Mesenchymal stem cell (in vitro differentiated cells and primary cell): ENCODE results near the gene ETV6.

Experiments used
- DNase-seq: peaks from one replicate; pipeline ENCODE4 v3.0.0-alpha.2; 2013
- H2AFZ ChIP-seq: one replicate; pipeline ENCODE4 v1.6.1; 2013; ENCODE audit warnings: low read depth, mild to moderate bottlenecking, control low read depth, inconsistent platforms, low read length, moderate library complexity
- H2AK5ac ChIP-seq: 2 replicates; pipeline ENCODE4 v1.6.1; 2013; ENCODE audit warnings: low read length, moderate library complexity, mild to moderate bottlenecking, inconsistent platforms; ENCODE audit not compliant: severe bottlenecking
- H2BK120ac ChIP-seq: one replicate; pipeline ENCODE4 v1.6.1; 2013; ENCODE audit warnings: low read depth, mild to moderate bottlenecking, inconsistent platforms, low read length, moderate library complexity
- H2BK12ac ChIP-seq, 2 experiments: one replicate each; pipeline ENCODE4 v1.6.1; 2013; ENCODE audit warnings: inconsistent platforms in 2 of 2, low read length in 2 of 2, mild to moderate bottlenecking in 2 of 2, moderate library complexity in 2 of 2, control low read depth in 1 of 2
- H2BK15ac ChIP-seq: one replicate; pipeline ENCODE4 v1.6.1; 2013; ENCODE audit warnings: mild to moderate bottlenecking, low read depth, inconsistent platforms; ENCODE audit not compliant: poor library complexity, severe bottlenecking
- H2BK5ac ChIP-seq: 2 replicates; pipeline ENCODE4 v1.6.1; 2013; ENCODE audit warnings: low read depth, mild to moderate bottlenecking, low read length, control low read depth, inconsistent platforms; ENCODE audit not compliant: poor library complexity, severe bottlenecking
- H3K14ac ChIP-seq, 2 experiments: one replicate each; pipeline ENCODE4 v1.6.1; 2013; ENCODE audit warnings: inconsistent platforms in 2 of 2, low read length in 2 of 2, control low read depth in 1 of 2, mild to moderate bottlenecking in 1 of 2, moderate library complexity in 1 of 2
- H3K18ac ChIP-seq, 2 experiments: one replicate each; pipeline ENCODE4 v1.6.1; 2013; ENCODE audit warnings: inconsistent platforms in 2 of 2, low read length in 2 of 2, control low read depth in 1 of 2, low read depth in 1 of 2, mild to moderate bottlenecking in 1 of 2
- H3K23ac ChIP-seq, 2 experiments: one replicate each; pipeline ENCODE4 v1.6.1; 2013; ENCODE audit warnings: inconsistent platforms in 2 of 2, low read length in 2 of 2, mild to moderate bottlenecking in 2 of 2, moderate library complexity in 2 of 2, control low read depth in 1 of 2
- H3K27ac ChIP-seq: 2 replicates; pipeline ENCODE4 v1.5.1; 2013; ENCODE audit warnings: mild to moderate bottlenecking, moderate library complexity, low read length, control low read depth, inconsistent platforms; ENCODE audit not compliant: poor library complexity, severe bottlenecking
- H3K27me3 ChIP-seq, 2 experiments: 2 replicates each; pipeline versions ENCODE4 v1.6.1 to v1.7.0; 2013; ENCODE audit warnings: low read length in 2 of 2, mild to moderate bottlenecking in 2 of 2, moderate library complexity in 2 of 2, control low read depth in 1 of 2, inconsistent platforms in 1 of 2; ENCODE audit not compliant: control insufficient read depth in 1 of 2, insufficient read depth in 1 of 2
- H3K36me3 ChIP-seq, 2 experiments: 2 replicates each; pipeline versions ENCODE4 v1.6.1 to v1.7.0; 2013; ENCODE audit warnings: low read length in 2 of 2, control low read depth in 1 of 2, inconsistent platforms in 1 of 2, low read depth in 1 of 2, mild to moderate bottlenecking in 1 of 2; ENCODE audit not compliant: insufficient read depth in 2 of 2, control insufficient read depth in 1 of 2
- H3K4ac ChIP-seq, 2 experiments: one replicate each; pipeline ENCODE4 v1.6.1; 2013; ENCODE audit warnings: inconsistent platforms in 2 of 2, low read length in 2 of 2, mild to moderate bottlenecking in 2 of 2, moderate library complexity in 2 of 2, control low read depth in 1 of 2, low read depth in 1 of 2
- H3K4me1 ChIP-seq: 2 replicates; pipeline ENCODE4 v1.6.1; 2013; ENCODE audit warnings: low read depth, low read length, control low read depth; ENCODE audit not compliant: control insufficient read depth, insufficient read depth
- H3K4me2 ChIP-seq: 2 replicates; pipeline ENCODE4 v1.6.1; 2013; ENCODE audit warnings: low read length, mild to moderate bottlenecking, inconsistent platforms; ENCODE audit not compliant: poor library complexity, severe bottlenecking
- H3K4me3 ChIP-seq, 2 experiments: 2 replicates each; pipeline versions ENCODE4 v1.5.1 to v1.7.0; 2013; ENCODE audit warnings: low read length in 2 of 2, mild to moderate bottlenecking in 2 of 2, control low read depth in 1 of 2, low read depth in 1 of 2; ENCODE audit not compliant: insufficient read depth in 1 of 2
- H3K79me1 ChIP-seq: replicated peaks from 2 replicates; pipeline ENCODE4 v1.6.1; 2013; ENCODE audit warnings: mild to moderate bottlenecking, control low read depth, low read length, inconsistent platforms; ENCODE audit not compliant: poor library complexity, severe bottlenecking
- H3K9ac ChIP-seq: 2 replicates; pipeline ENCODE4 v1.7.0; 2013; ENCODE audit warnings: mild to moderate bottlenecking, low read length, moderate library complexity
- H3K9me3 ChIP-seq: 2 replicates; pipeline ENCODE4 v1.7.0; 2013; ENCODE audit warnings: mild to moderate bottlenecking, low read length; ENCODE audit not compliant: control insufficient read depth
- H4K8ac ChIP-seq: one replicate; pipeline ENCODE4 v1.6.1; 2013; ENCODE audit warnings: inconsistent platforms, mild to moderate bottlenecking, low read length, moderate library complexity
- H4K91ac ChIP-seq: one replicate; pipeline ENCODE4 v1.6.1; 2013; ENCODE audit warnings: mild to moderate bottlenecking, low read length, inconsistent platforms
- WGBS: methylation state at CpG from one replicate; pipeline ENCODE4 v1.1.7; 2013; ENCODE audit warnings: mixed read lengths; 5-methylcytosine and 5-hydroxymethylcytosine counted together

Gene ETV6

DNA sequence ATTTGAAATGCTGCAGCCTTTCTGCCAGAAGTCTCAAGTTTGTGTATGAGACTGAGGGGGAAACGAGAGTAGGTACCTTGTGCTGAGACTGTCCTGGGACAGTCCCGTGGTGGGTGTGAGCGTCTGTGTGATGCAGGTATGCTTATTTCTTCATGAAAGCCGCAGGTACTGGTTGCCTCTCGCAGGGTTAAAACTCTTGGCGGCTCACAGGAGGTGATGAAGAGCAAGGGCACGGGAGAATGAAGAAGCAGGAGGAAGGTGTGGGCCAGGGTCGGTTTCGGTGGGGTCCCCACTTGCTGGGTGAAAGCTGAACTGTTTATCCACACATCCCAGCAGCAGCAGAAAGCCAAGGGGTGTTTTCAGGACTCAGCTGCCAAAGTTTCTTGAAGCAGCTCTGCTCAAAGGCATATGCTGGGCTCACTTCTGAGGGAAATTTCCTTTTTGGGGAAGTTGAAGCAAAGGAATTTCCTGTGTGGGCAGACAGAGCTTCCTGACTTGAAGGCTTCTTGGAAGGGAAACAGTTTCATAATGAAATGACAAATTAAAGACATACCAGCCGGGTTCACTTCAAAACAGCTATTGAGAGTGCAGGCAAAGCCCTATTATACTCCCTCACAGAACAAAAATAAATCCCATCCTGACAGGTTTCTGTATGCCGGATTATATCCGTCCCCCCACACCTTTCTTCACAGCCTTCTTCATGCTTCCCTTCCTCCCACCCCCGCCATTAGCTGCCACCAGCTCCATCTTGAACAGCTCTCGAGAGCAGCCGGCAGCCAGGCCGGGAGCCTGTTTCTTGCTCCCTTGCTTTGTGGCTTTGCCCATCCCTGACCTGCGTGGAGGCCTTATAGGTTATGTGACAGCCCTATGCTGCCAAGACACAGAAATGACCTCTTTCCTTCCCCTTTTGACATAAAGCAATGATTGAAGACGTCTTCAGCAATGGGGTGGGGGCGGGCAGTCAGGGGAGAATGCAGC lies 116.6 kb downstream of the ETV6 start:
- Histone ChIP-seq H3K27me3 (no peaks in the 10 kb centered on the region), H2BK12ac (peak overlapping the region; percentile 35 to 87), H2AK5ac (peak overlapping the region; percentile 78), H4K91ac (peak overlapping the region; percentile 71), H3K9ac (peak overlapping the region; percentile 53), H3K27ac (peak overlapping the region; percentile 31), H2BK5ac (peak overlapping the region; percentile 8), H4K8ac (peak overlapping the region; percentile 66), H2BK120ac (peak overlapping the region; percentile 69), H3K4me1 (peaks cover 26% of the 10 kb centered on the region), H3K4ac (peak overlapping the region; percentile 58 to 80), H3K4me2 (no peak overlapping the region), H3K9me3 (no peaks in the 10 kb centered on the region), H3K36me3 (peaks cover 0 to 4% of the 10 kb centered on the region in 2 experiments), H2AFZ (peak overlapping the region; percentile 32), H3K23ac (no peak overlapping the region), H3K14ac (peak overlapping the region in 1 of 2 experiments; percentile 31), H3K18ac (peak overlapping the region; percentile 68 to 92), H3K79me1 (peaks cover 29% of the 10 kb centered on the region), H3K4me3 (peak overlapping the region in 1 of 2 experiments; percentile 41), H2BK15ac (no peak overlapping the region)
- DNase-seq, result peak; percentile 65
- 54% methylated on average over 18 of the region's 19 CpGs for WGBS

DNA sequence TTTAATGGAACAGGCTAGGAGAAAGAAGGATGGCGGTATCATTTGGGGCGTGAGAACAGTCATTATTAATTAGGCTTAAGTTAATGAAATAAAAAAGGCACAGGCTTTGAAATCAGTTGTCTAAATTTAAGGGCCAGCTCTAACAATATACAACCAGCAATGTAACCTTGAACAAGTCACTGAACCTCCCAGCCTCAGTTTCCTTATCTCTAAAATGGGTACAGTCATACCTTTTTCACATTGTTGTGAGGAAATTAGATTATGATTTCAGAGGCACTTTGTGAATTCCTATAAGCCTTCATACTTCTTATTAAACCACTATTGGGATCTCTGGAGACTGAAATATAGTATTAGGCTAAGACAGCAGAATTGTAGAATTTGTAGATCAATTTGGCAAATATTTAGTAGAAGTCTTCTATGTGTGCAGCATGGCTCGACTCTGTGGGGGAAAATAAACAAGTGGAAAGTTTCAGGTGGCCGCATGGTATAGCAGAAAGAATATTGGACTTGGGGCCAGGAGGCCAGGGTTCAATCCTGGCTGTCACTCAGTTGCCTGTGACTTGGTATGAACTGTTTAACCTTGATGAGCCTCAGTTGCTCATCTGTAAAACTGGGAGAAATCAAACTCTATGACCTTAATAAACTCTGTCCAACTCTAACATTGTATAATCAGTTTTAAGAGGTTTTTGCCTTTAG lies 117.7 kb downstream of the ETV6 start:
- Histone ChIP-seq H4K91ac (no peak overlapping the region), H3K27me3 (no peaks in the 10 kb centered on the region), H3K4me3 (no peak overlapping the region), H2AFZ (no peak overlapping the region), H3K4me1 (peaks cover 21% of the 10 kb centered on the region), H2BK12ac (no peak overlapping the region), H3K36me3 (peaks cover 0 to 4% of the 10 kb centered on the region in 2 experiments), H4K8ac (no peak overlapping the region), H2BK5ac (no peak overlapping the region), H2AK5ac (peak overlapping the region; percentile 54), H3K27ac (no peak overlapping the region), H3K18ac (no peak overlapping the region), H3K9me3 (no peaks in the 10 kb centered on the region), H3K4ac (no peak overlapping the region), H2BK15ac (no peak overlapping the region), H3K23ac (no peak overlapping the region), H3K79me1 (peaks cover 25% of the 10 kb centered on the region), H3K14ac (no peak overlapping the region), H3K9ac (no peak overlapping the region), H2BK120ac (no peak overlapping the region), H3K4me2 (no peak overlapping the region)
- DNase-seq, result no peak
- WGBS, result 92% methylated on average over 4 of the region's 4 CpGs

DNA sequence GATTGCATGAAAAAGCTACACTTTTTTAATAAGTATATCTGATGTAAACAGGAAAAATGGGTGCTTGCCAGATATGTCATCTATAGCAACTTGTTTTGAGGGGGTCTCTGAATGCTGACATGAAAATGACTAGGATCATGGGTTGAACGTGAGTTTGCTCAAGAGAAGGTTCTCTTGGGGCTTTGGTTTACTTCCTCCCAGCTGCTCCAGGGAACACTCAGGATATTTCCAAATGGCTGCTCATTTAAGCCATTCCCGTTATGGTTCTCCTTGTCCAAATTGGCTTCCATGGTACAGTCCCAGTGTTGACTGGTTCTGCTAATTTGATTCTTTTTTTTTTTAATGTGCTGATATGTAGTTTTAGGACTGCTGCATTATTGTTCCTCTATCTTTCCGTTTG lies 118.3 kb downstream of the ETV6 start:
- Histone ChIP-seq H4K91ac (no peak overlapping the region), H3K27ac (no peak overlapping the region), H3K9me3 (no peaks in the 10 kb centered on the region), H2BK12ac (no peak overlapping the region), H3K79me1 (peaks cover 24% of the 10 kb centered on the region), H3K4me3 (no peak overlapping the region), H3K14ac (no peak overlapping the region), H3K4me1 (peaks cover 21% of the 10 kb centered on the region), H3K18ac (no peak overlapping the region), H2BK5ac (no peak overlapping the region), H3K36me3 (peaks cover 0 to 4% of the 10 kb centered on the region in 2 experiments), H2AFZ (no peak overlapping the region), H4K8ac (no peak overlapping the region), H2BK15ac (no peak overlapping the region), H2AK5ac (peak overlapping the region; percentile 53), H3K27me3 (no peaks in the 10 kb centered on the region), H3K23ac (no peak overlapping the region), H3K4me2 (no peak overlapping the region), H2BK120ac (no peak overlapping the region), H3K9ac (no peak overlapping the region), H3K4ac (no peak overlapping the region)
- 93% methylated on average over 3 of the region's 3 CpGs for WGBS
- no peak for DNase-seq
